H1 (cell line): ENCODE data around the gene TRHDE. TPM values are rescaled to one million over a fixed set of nuclear protein-coding genes. Genes with fewer than 3 reads are reported as not detected.

Experiments
- CTCF ChIA-PET: fragments of 300-600 bp; sonication (Branson Sonifier 250); formaldehyde crosslinking; loops from one replicate; lab custom pipeline; 2021; ENCODE audit not compliant: partially characterized antibody; lab: Charles Lee
- POLR2A ChIA-PET: fragments of 300-600 bp; sonication (Branson Sonifier 250); formaldehyde crosslinking; loops from one replicate; lab custom pipeline; 2021; ENCODE audit warnings: inconsistent platforms; ENCODE audit not compliant: partially characterized antibody; lab: Charles Lee
- DNase-seq, 2 experiments: peaks; one replicate each; pipeline versions ENCODE4 v3.0.0 to v3.0.0-alpha.2; 2010 to 2022; ENCODE audit warnings: low spot score in 2 of 2, low read depth in 1 of 2, mixed read lengths in 1 of 2
- FAIRE-seq: peaks from 2 replicates; lab custom pipeline; 2011; peaks lifted over from hg19 to GRCh38; lab: Jason Lieb, UNC
- H2AFZ ChIP-seq: 2 replicates; pipeline ENCODE4 v1.8.1; 2012; ENCODE audit warnings: low read length, inconsistent platforms
- H2AK5ac ChIP-seq: 2 replicates; pipeline ENCODE4 v1.6.1; 2013; ENCODE audit warnings: low read depth, low read length
- H2BK120ac ChIP-seq: replicated peaks from 2 replicates; pipeline ENCODE3; 2013; ENCODE audit warnings: low read depth, low read length, inconsistent platforms
- H2BK12ac ChIP-seq: 2 replicates; pipeline ENCODE4 v1.6.1; 2013; ENCODE audit warnings: low read depth, low read length
- H2BK15ac ChIP-seq: 2 replicates; pipeline ENCODE4 v1.6.1; 2013; ENCODE audit warnings: low read length
- H2BK20ac ChIP-seq: 2 replicates; pipeline ENCODE4 v1.6.1; 2013; ENCODE audit warnings: low read length
- H2BK5ac ChIP-seq: 2 replicates; pipeline ENCODE4 v1.6.1; 2013; ENCODE audit warnings: low read depth, low read length
- H3K14ac ChIP-seq: 2 replicates; pipeline ENCODE4 v1.6.1; 2013; ENCODE audit warnings: inconsistent platforms; ENCODE audit not compliant: insufficient read length
- H3K18ac ChIP-seq: 2 replicates; pipeline ENCODE4 v1.6.1; 2013; ENCODE audit warnings: low read length; ENCODE audit errors: extremely low read depth
- H3K23ac ChIP-seq: 2 replicates; pipeline ENCODE4 v1.6.1; 2013; ENCODE audit warnings: inconsistent platforms; ENCODE audit not compliant: insufficient read length
- H3K23me2 ChIP-seq: 2 replicates; pipeline ENCODE4 v1.6.1; 2013; ENCODE audit warnings: low read depth, low read length
- H3K27ac ChIP-seq: 2 replicates; pipeline ENCODE4 v1.6.1; 2011; ENCODE audit warnings: low read depth, low read length, inconsistent platforms
- H3K27me3 ChIP-seq, 4 experiments: replicated peaks in 1 of 4; 1 replicate in 1 of 4; 2 replicates in 3 of 4; pipeline versions ENCODE4 v1.6.1 to v1.8.1; 2011 to 2013; ENCODE audit warnings: low read length in 3 of 4, mild to moderate bottlenecking in 3 of 4, inconsistent platforms in 2 of 4, mixed read lengths in 2 of 4, moderate library complexity in 1 of 4; ENCODE audit not compliant: control insufficient read depth in 3 of 4, insufficient read depth in 3 of 4; ENCODE audit errors: extremely low read depth in 1 of 4
- H3K36me3 ChIP-seq, 4 experiments: 2 replicates each; pipeline versions ENCODE4 v1.6.1 to v1.8.1; 2011 to 2013; ENCODE audit warnings: mild to moderate bottlenecking in 4 of 4, low read length in 3 of 4, moderate library complexity in 2 of 4, control low read depth in 1 of 4, inconsistent platforms in 1 of 4; ENCODE audit not compliant: insufficient read depth in 4 of 4, control insufficient read depth in 2 of 4
- H3K4ac ChIP-seq: replicated peaks from 2 replicates; pipeline ENCODE3; 2013; ENCODE audit warnings: low read length, low read depth, mixed read lengths, inconsistent platforms; ENCODE audit not compliant: insufficient read length
- H3K4me1 ChIP-seq, 4 experiments: replicated peaks in 1 of 4; 1 replicate in 1 of 4; 2 replicates in 3 of 4; pipeline versions ENCODE4 v1.6.1 to v1.8.1; 2011 to 2013; ENCODE audit warnings: low read length in 3 of 4, inconsistent platforms in 2 of 4, mixed read lengths in 1 of 4; ENCODE audit not compliant: insufficient read depth in 4 of 4, control insufficient read depth in 3 of 4
- H3K4me2 ChIP-seq, 2 experiments: 2 replicates each; pipeline versions ENCODE4 v1.6.1 to v1.8.1; 2011 to 2013; ENCODE audit warnings: low read depth in 2 of 2, low read length in 2 of 2, control low read depth in 1 of 2, inconsistent platforms in 1 of 2, mild to moderate bottlenecking in 1 of 2; ENCODE audit not compliant: insufficient read depth in 1 of 2
- H3K4me3 ChIP-seq, 4 experiments: fragments of 200-600, 300-600 bp in 1 of 4; sonication (generic), shearing (Covaris generic), sonication (Bioruptor Twin) in 1 of 4; 2 replicates each; pipeline versions ENCODE4 v1.5.1 to v1.8.1; 2011 to 2016; ENCODE audit warnings: low read length in 4 of 4, low read depth in 3 of 4, control low read depth in 2 of 4, inconsistent platforms in 2 of 4, mild to moderate bottlenecking in 2 of 4, mixed read lengths in 1 of 4, moderate library complexity in 1 of 4; ENCODE audit not compliant: insufficient read depth in 2 of 4; ENCODE audit errors: extremely low read depth in 1 of 4
- H3K56ac ChIP-seq: replicated peaks from 2 replicates; pipeline ENCODE3; 2013; ENCODE audit warnings: low read depth, mild to moderate bottlenecking, mixed read lengths, low read length, inconsistent platforms; ENCODE audit not compliant: insufficient read length
- H3K79me1 ChIP-seq: 2 replicates; pipeline ENCODE4 v1.6.1; 2013; ENCODE audit warnings: low read depth, low read length, control low read depth
- H3K79me2 ChIP-seq, 2 experiments: 2 replicates each; pipeline versions ENCODE4 v1.6.1 to v1.8.1; 2012 to 2013; ENCODE audit warnings: low read length in 2 of 2, mild to moderate bottlenecking in 2 of 2, inconsistent platforms in 1 of 2; ENCODE audit not compliant: insufficient read depth in 2 of 2, control insufficient read depth in 1 of 2
- H3K9ac ChIP-seq, 4 experiments: replicated peaks in 1 of 4; 1 replicate in 1 of 4; 2 replicates in 3 of 4; pipeline versions ENCODE4 v1.6.1 to v1.8.1; 2011 to 2013; ENCODE audit warnings: low read depth in 3 of 4, low read length in 3 of 4, control low read depth in 2 of 4, mild to moderate bottlenecking in 2 of 4, moderate library complexity in 2 of 4, inconsistent platforms in 1 of 4; ENCODE audit errors: extremely low read depth in 1 of 4
- H3K9me3 ChIP-seq, 2 experiments: 2 replicates each; pipeline versions ENCODE4 v1.6.1 to v1.8.1; 2012 to 2013; ENCODE audit warnings: mild to moderate bottlenecking in 2 of 2, moderate library complexity in 2 of 2, control low read depth in 1 of 2, inconsistent platforms in 1 of 2, low read depth in 1 of 2, low read length in 1 of 2, mixed read lengths in 1 of 2; ENCODE audit not compliant: insufficient read depth in 2 of 2
- H4K20me1 ChIP-seq, 2 experiments: replicated peaks in 1 of 2; 2 replicates each; pipeline versions ENCODE3 to v1.8.1; 2011 to 2013; ENCODE audit warnings: inconsistent platforms in 2 of 2, low read length in 2 of 2, mild to moderate bottlenecking in 1 of 2; ENCODE audit not compliant: insufficient read depth in 2 of 2, control insufficient read depth in 1 of 2
- H4K5ac ChIP-seq: 2 replicates; pipeline ENCODE4 v1.6.1; 2013; ENCODE audit warnings: low read length, low read depth, mixed read lengths, inconsistent platforms; ENCODE audit not compliant: insufficient read length
- H4K8ac ChIP-seq: 2 replicates; pipeline ENCODE4 v1.8.0; 2013; ENCODE audit warnings: mild to moderate bottlenecking, moderate library complexity, low read length, inconsistent platforms; ENCODE audit not compliant: insufficient read depth; ENCODE audit errors: extremely low read depth
- H4K91ac ChIP-seq: replicated peaks from 2 replicates; pipeline ENCODE3; 2013; ENCODE audit warnings: low read length, mixed read lengths, inconsistent platforms; ENCODE audit not compliant: insufficient read length
- ATF3 ChIP-seq: IDR thresholded peaks from 2 replicates; pipeline ENCODE4 v1.6.1; 2011; ENCODE audit warnings: low read depth, mild to moderate bottlenecking, low read length; ENCODE audit not compliant: insufficient read depth
- EGR1 ChIP-seq: IDR thresholded peaks from 2 replicates; pipeline ENCODE4 v1.6.1; 2011; ENCODE audit warnings: low read depth, low read length, borderline replicate concordance
- JUND ChIP-seq: IDR thresholded peaks from 2 replicates; pipeline ENCODE4 v1.6.1; 2011; ENCODE audit warnings: mild to moderate bottlenecking, improper control_type of control experiment, low read length
- POLR2A ChIP-seq, 2 experiments: IDR thresholded peaks; 1 replicate in 1 of 2; 2 replicates in 1 of 2; pipeline ENCODE4 v1.6.1; 2011; ENCODE audit warnings: low read depth in 2 of 2, low read length in 2 of 2, mild to moderate bottlenecking in 2 of 2; ENCODE audit errors: control extremely low read depth in 1 of 2
- POU5F1 ChIP-seq: IDR thresholded peaks from 2 replicates; pipeline ENCODE4 v1.6.1; 2011; ENCODE audit warnings: low read depth, mild to moderate bottlenecking, low read length, moderate library complexity
- RBBP5 ChIP-seq: IDR thresholded peaks from 2 replicates; pipeline ENCODE4 v1.7.1; 2012; ENCODE audit warnings: low read depth, mild to moderate bottlenecking, inconsistent platforms, low read length, moderate library complexity, borderline replicate concordance
- RNF2 ChIP-seq: fragments of 200-900, 300-1000 bp; sonication (generic); IDR thresholded peaks from 2 replicates; pipeline ENCODE4 v1.7.1; 2016; ENCODE audit warnings: borderline replicate concordance, low read depth, mild to moderate bottlenecking, antibody characterized with exemption, low read length; ENCODE audit not compliant: poor library complexity, severe bottlenecking; ENCODE audit errors: missing control alignments
- RXRA ChIP-seq: IDR thresholded peaks from 2 replicates; pipeline ENCODE4 v1.6.1; 2011; ENCODE audit warnings: low read depth, mild to moderate bottlenecking, low read length, moderate library complexity; ENCODE audit not compliant: insufficient read depth
- SIRT6 ChIP-seq: IDR thresholded peaks from one replicate; pipeline ENCODE4 v1.7.1; 2012; ENCODE audit warnings: low read length, inconsistent platforms
- TBP ChIP-seq: IDR thresholded peaks from 2 replicates; pipeline ENCODE4 v1.6.1; 2011; ENCODE audit warnings: low read depth, low read length, improper control_type of control experiment
- WGBS, 2 experiments: shearing (Covaris generic) in 1 of 2; methylation state at CpG; one replicate each; pipeline versions ENCODE4 v1.1.6 to v1.1.7; 2013 to 2015; ENCODE audit warnings: low lambda C conversion rate in 2 of 2, mixed read lengths in 2 of 2, inconsistent platforms in 1 of 2, low coverage in 1 of 2, missing lambda C conversion rate in 1 of 2; ENCODE audit not compliant: insufficient replicate concordance in 2 of 2, insufficient coverage in 1 of 2, insufficient read length in 1 of 2; ENCODE audit errors: extremely low coverage in 1 of 2, missing lambda C conversion rate in 1 of 2; 5-methylcytosine and 5-hydroxymethylcytosine counted together
- polyA plus RNA-seq, 7 experiments: library from polyadenylated mRNA; depleted of rRNA in 3 of 7; stranded (reverse) in 5 of 7; unstranded in 2 of 7; fragments of >200 nt in 5 of 7; fragments of 200-250 nt in 2 of 7; gene quantifications; 1 replicate in 5 of 7; 2 replicates in 1 of 7; 4 replicates in 1 of 7; pipeline versions ENCODE4 v1.2.1 to v1.2.3, GENCODE V29; 2011 to 2013; ENCODE audit warnings: missing spikeins in 2 of 7, mixed read lengths in 2 of 7
- total RNA-seq: library from RNA; stranded (reverse); fragmentation: NEBNext Ultra II Directional; extraction: Animal tissue kit (Norgen Biotek cat#: 25700); gene quantifications from 2 replicates; pipeline ENCODE4 v1.2.1, GENCODE V29; 2021
- TF ChIP-seq, protein P1 (sequence below): IDR thresholded peaks from 2 replicates; pipeline ENCODE4 v1.6.1; 2012; ENCODE audit warnings: inconsistent platforms
- TF ChIP-seq, protein P2 (sequence below): IDR thresholded peaks from 2 replicates; pipeline ENCODE4 v1.6.1; 2012; ENCODE audit warnings: inconsistent platforms

Gene TRHDE
- total and polyA plus RNA-seq, 2 of the 8 experiments (the other 6 are each of a cell fraction or from before 2014, with no cell fraction given): 1.3 to 5.0 TPM

GRCh38 chr12:72465155-72465554, 193.0 kb downstream of the TRHDE start:
- Histone ChIP-seq H3K79me2 (no peaks in the 10 kb centered on the region), H4K20me1 (no peaks in the 10 kb centered on the region), H3K27me3 (no peaks in the 10 kb centered on the region), H4K91ac (no peak overlapping the region), H3K9me3 (no peaks in the 10 kb centered on the region), H3K23ac (no peak overlapping the region), H3K14ac (no peak overlapping the region), H3K23me2 (no peaks in the 10 kb centered on the region), H3K18ac (no peak overlapping the region), H3K79me1 (no peaks in the 10 kb centered on the region), H2BK15ac (no peak overlapping the region), H3K9ac (no peak overlapping the region), H3K4me1 (peaks cover 0 to 2% (median 0%) of the 10 kb centered on the region in 4 experiments; a peak in 1 of 7 replicates), H2AFZ (no peak overlapping the region), H3K4ac (no peak overlapping the region), H3K36me3 (no peaks in the 10 kb centered on the region), H2BK5ac (no peak overlapping the region), H2BK20ac (no peak overlapping the region), H4K5ac (no peak overlapping the region), H3K27ac (no peak overlapping the region), H2BK120ac (no peak overlapping the region), H3K56ac (no peak overlapping the region), H3K4me2 (no peak overlapping the region), H3K4me3 (no peak overlapping the region), H2BK12ac (no peak overlapping the region), H2AK5ac (no peak overlapping the region), H4K8ac (no peak overlapping the region)
- DNase-seq: no peak
- WGBS, 2 experiments: 91% methylated on average over 1 of the region's 1 CpG; no CpG with 5 or more reads in 1 of the 2 experiments
- CTCF ChIA-PET: no interaction called here
- FAIRE-seq: no peak
- POLR2A ChIA-PET: no interaction called here
- TF ChIP-seq RBBP5 (no peak), RNF2 (no peak), ATF3 (no peak), JUND (no peak), RXRA (no peak), POU5F1 (no peak), EGR1 (no peak), SIRT6 (no peak), POLR2A (IDR thresholded peaks at IDR 0.05; ENCODE audit: control extremely low read depth in 1 of 2, low read depth in 2 of 2, low read length in 2 of 2) (no peak), TBP (no peak)
- TF ChIP-seq, protein P1, sequence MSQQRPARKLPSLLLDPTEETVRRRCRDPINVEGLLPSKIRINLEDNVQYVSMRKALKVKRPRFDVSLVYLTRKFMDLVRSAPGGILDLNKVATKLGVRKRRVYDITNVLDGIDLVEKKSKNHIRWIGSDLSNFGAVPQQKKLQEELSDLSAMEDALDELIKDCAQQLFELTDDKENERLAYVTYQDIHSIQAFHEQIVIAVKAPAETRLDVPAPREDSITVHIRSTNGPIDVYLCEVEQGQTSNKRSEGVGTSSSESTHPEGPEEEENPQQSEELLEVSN: no peak
- TF ChIP-seq, protein P2, sequence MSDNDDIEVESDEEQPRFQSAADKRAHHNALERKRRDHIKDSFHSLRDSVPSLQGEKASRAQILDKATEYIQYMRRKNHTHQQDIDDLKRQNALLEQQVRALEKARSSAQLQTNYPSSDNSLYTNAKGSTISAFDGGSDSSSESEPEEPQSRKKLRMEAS: no peak
